Activated T-cell treated with anti-CD3 and anti-CD28 coated beads, Interleukin-2, amount 50 U/mL, for 72 hours (primary cell): ENCODE measurements around the gene CCDC136. TPM values are rescaled to one million over a fixed set of nuclear protein-coding genes. Genes with fewer than 3 reads are reported as not detected.
A peak's percentile ranks its signal among the peaks of the same experiment; 100 is the strongest.

ENCODE experiments used
- ATAC-seq, 2 donors: fragments of 150-1000 bp; cut with Tn5 transposase; replicated peaks in 1 of 2; 2 replicates each; pipeline ENCODE4 v1.10.0; 2021; ENCODE audit warnings: moderate library complexity in 2 of 2, mild to moderate bottlenecking in 1 of 2
- DNase-seq, 2 donors: peaks; one replicate each; pipeline ENCODE4 v3.0.0; 2021 to 2022; ENCODE audit warnings: mixed read lengths in 1 of 2
- H3K27ac Mint-ChIP-seq: one replicate; pipeline ENCODE4 v1.8.0; 2022; ENCODE audit warnings: mild to moderate bottlenecking, moderate library complexity, mixed read lengths
- H3K27me3 Mint-ChIP-seq: one replicate; pipeline ENCODE4 v1.8.0; 2022; ENCODE audit warnings: low read depth, mixed read lengths
- H3K36me3 Mint-ChIP-seq, 2 donors: one replicate each; pipeline ENCODE4 v1.8.0; 2022; ENCODE audit warnings: mixed read lengths in 2 of 2, mild to moderate bottlenecking in 1 of 2; ENCODE audit not compliant: insufficient read depth in 2 of 2
- H3K4me1 Mint-ChIP-seq: one replicate; pipeline ENCODE4 v1.8.0; 2022; ENCODE audit warnings: low read depth, mixed read lengths
- H3K4me3 Mint-ChIP-seq, 2 donors: one replicate each; pipeline ENCODE4 v1.8.0; 2022; ENCODE audit warnings: mild to moderate bottlenecking in 2 of 2, mixed read lengths in 2 of 2, moderate library complexity in 2 of 2
- H3K9me3 Mint-ChIP-seq, 2 donors: one replicate each; pipeline ENCODE4 v1.8.0; 2022; ENCODE audit warnings: mixed read lengths in 2 of 2
- total RNA-seq, 2 donors: library from RNA; stranded (reverse); gene quantifications; one replicate each; pipeline ENCODE4 v1.2.3, GENCODE V29; 2022

The CCDC136 gene
- total RNA-seq, 2 donors from 2014 or later = 4.6 to 7.4 TPM

GRCh38 chr7:128853799-128854198 lies 62.0 kb downstream of the CCDC136 start:
- no peaks in the 10 kb centered on the region for H3K4me1 Mint-ChIP-seq
- no peak overlapping the region for H3K4me3 Mint-ChIP-seq
- H3K27ac Mint-ChIP-seq = no peak overlapping the region
- H3K27me3 Mint-ChIP-seq = no peaks in the 10 kb centered on the region
- no peaks in the 10 kb centered on the region for H3K36me3 Mint-ChIP-seq
- no peak for ATAC-seq
- no peaks in the 10 kb centered on the region for H3K9me3 Mint-ChIP-seq
- DNase-seq = no peak

- ATAC-seq (no peak), DNase-seq (no peak)
- Mint-ChIP-seq H3K4me3 (no peak overlapping the region), H3K27ac (no peak overlapping the region), H3K9me3 (no peaks in the 10 kb centered on the region), H3K4me1 (no peaks in the 10 kb centered on the region), H3K36me3 (no peaks in the 10 kb centered on the region), H3K27me3 (no peaks in the 10 kb centered on the region)
Observed at GRCh38 chr7:128854396-128854795, 62.6 kb downstream of the CCDC136 start.

GRCh38 chr7:128855559-128855958 lies 63.8 kb downstream of the CCDC136 start:
- no peak overlapping the region for H3K4me3 Mint-ChIP-seq
- no peak overlapping the region for H3K27ac Mint-ChIP-seq
- H3K27me3 Mint-ChIP-seq = no peaks in the 10 kb centered on the region
- no peak for DNase-seq
- H3K4me1 Mint-ChIP-seq = no peaks in the 10 kb centered on the region
- H3K36me3 Mint-ChIP-seq = no peaks in the 10 kb centered on the region
- ATAC-seq = no peak
- no peaks in the 10 kb centered on the region for H3K9me3 Mint-ChIP-seq

GRCh38 chr7:128856001-128856718 lies 64.4 kb downstream of the CCDC136 start:
- Mint-ChIP-seq H3K27me3 (no peaks in the 10 kb centered on the region), H3K4me1 (no peaks in the 10 kb centered on the region), H3K36me3 (no peaks in the 10 kb centered on the region), H3K9me3 (no peaks in the 10 kb centered on the region), H3K27ac (no peak overlapping the region), H3K4me3 (no peak overlapping the region)
- DNase-seq = no peak
- ATAC-seq = no peak

- Mint-ChIP-seq H3K27me3 (no peaks in the 10 kb centered on the region), H3K27ac (no peak overlapping the region), H3K9me3 (no peaks in the 10 kb centered on the region), H3K4me3 (no peak overlapping the region), H3K4me1 (peaks cover 11% of the 10 kb centered on the region), H3K36me3 (peaks cover 2% of the 10 kb centered on the region in 2 donors)
- ATAC-seq (no peak), DNase-seq (no peak)
Observed at GRCh38 chr7:128858380-128859231, 66.8 kb downstream of the CCDC136 start.

GRCh38 chr7:128859232-128860157 lies 67.7 kb downstream of the CCDC136 start:
- no peaks in the 10 kb centered on the region for H3K9me3 Mint-ChIP-seq
- no peak overlapping the region for H3K27ac Mint-ChIP-seq
- no peak for ATAC-seq
- H3K27me3 Mint-ChIP-seq = no peaks in the 10 kb centered on the region
- DNase-seq = no peak
- H3K4me3 Mint-ChIP-seq = no peak overlapping the region
- peaks cover 2% of the 10 kb centered on the region in 2 donors for H3K36me3 Mint-ChIP-seq
- H3K4me1 Mint-ChIP-seq = peaks cover 18% of the 10 kb centered on the region

GRCh38 chr7:128860158-128861073 lies 68.6 kb downstream of the CCDC136 start:
- H3K36me3 Mint-ChIP-seq = peaks cover 2% of the 10 kb centered on the region in 2 donors
- DNase-seq (no peak), ATAC-seq (no peak)

GRCh38 chr7:128861957-128862570 lies 70.3 kb downstream of the CCDC136 start:
- Mint-ChIP-seq H3K27ac (peak overlapping the region; percentile 91), H3K4me3 (peak overlapping the region; percentile 92 to 95), H3K9me3 (no peaks in the 10 kb centered on the region), H3K27me3 (no peaks in the 10 kb centered on the region), H3K4me1 (peaks cover 33% of the 10 kb centered on the region), H3K36me3 (peaks cover 2% of the 10 kb centered on the region in 2 donors)
- ATAC-seq (no peak), DNase-seq (no peak)

More at GRCh38 chr7:128860158-128861073, 68.6 kb downstream of the CCDC136 start:
- Mint-ChIP-seq H3K4me1 (peaks cover 28% of the 10 kb centered on the region), H3K9me3 (no peaks in the 10 kb centered on the region), H3K27me3 (no peaks in the 10 kb centered on the region), H3K27ac (no peak overlapping the region), H3K4me3 (no peak overlapping the region)

GRCh38 chr7:128862571-128863432 lies 71.0 kb downstream of the CCDC136 start, which contains the start of gene ATP6V1F:
Gene ATP6V1F, plus strand, starts transcription at chr7:128862856. Its CDS starts 49 bp downstream, at chr7:128862905.
- H3K36me3 Mint-ChIP-seq = peaks cover 2% of the 10 kb centered on the region in 2 donors
- peak within 1 kb of the TSS; percentile 91 for H3K27ac Mint-ChIP-seq

GRCh38 chr7:128863433-128863989 lies 71.7 kb downstream of the CCDC136 start:
- Mint-ChIP-seq H3K36me3 (peaks cover 2% of the 10 kb centered on the region in 2 donors), H3K9me3 (no peaks in the 10 kb centered on the region), H3K27me3 (no peaks in the 10 kb centered on the region), H3K4me3 (peak overlapping the region; percentile 92 to 95), H3K27ac (peak overlapping the region; percentile 31), H3K4me1 (peaks cover 33% of the 10 kb centered on the region)
- DNase-seq = peak; percentile 53 to 64
- ATAC-seq = peak; percentile 47 to 51

More at GRCh38 chr7:128862571-128863432, 71.0 kb downstream of the CCDC136 start, which contains the start of gene ATP6V1F:
- Mint-ChIP-seq H3K4me3 (peak within 1 kb of the TSS; percentile 92 to 95), H3K27me3 (no peaks in the 10 kb centered on the region), H3K4me1 (peaks cover 33% of the 10 kb centered on the region), H3K9me3 (no peaks in the 10 kb centered on the region)
- ATAC-seq = peak; percentile 94
- peak; percentile 99 to 100 for DNase-seq
